CD4-positive, alpha-beta T cell treated with Interleukin-6 at 100 ng/mL for 8 hours (primary cell): ENCODE data around the gene DBH.
"Not testable (repeated sequence)": the region's sequence is repeated elsewhere in the genome, so short reads cannot be mapped to it uniquely, and the experiment has no call there.

Source experiments
- DNase-seq: peaks from one replicate; pipeline ENCODE4 v3.0.0-alpha.2; 2020; ENCODE audit warnings: mixed read lengths, low spot score

The DBH gene

GRCh38 chr9:133666845-133667244, 30.7 kb downstream of the DBH start:
- DNase-seq, result no peak

GRCh38 chr9:133667759-133668450, 31.7 kb downstream of the DBH start:
- DNase-seq, result no peak

GRCh38 chr9:133669182-133669801, 33.1 kb downstream of the DBH start:
- DNase-seq, result no peak

DNA sequence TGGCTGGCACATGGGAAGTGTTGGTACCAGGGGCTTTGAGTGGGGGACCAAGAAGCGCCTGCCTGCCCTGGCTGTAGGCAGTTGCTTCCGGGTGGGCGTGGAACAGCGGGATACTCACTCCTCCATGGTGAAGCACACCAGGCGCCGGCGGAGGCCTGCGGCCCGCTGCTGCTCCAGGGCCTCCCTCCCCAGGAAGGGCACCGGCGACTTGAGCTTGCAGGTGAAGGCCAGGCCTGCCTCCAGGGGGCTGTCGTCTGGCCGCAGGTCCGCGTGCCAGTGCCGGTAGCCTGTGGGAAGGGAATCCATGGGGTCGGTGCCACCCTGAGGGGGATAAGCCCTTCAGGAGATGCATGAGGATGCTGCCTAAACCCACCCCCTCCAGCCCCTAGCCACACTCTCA, 34.3 kb downstream of the DBH start:
- DNase-seq, result no peak

DNA sequence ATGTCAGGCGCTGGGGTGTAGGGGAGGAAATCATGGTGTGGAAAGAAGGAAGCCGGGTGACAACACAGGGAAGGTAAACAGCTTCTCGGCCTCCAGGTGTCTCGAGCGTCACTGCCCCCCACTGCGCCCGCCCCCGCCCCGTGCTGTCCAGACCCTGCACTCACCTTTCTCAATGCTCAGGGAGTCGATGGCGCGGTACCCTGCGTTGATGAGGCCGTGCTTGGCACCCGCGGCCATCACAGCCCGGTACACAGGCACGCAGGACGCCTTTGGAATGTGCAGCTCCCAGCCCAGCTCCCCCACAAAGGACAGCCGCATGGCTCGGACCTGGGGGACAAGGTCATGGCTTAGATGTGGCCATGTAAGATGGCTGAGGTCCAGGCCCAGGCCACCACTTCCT, 35.2 kb downstream of the DBH start:
- no peak for DNase-seq

DNA sequence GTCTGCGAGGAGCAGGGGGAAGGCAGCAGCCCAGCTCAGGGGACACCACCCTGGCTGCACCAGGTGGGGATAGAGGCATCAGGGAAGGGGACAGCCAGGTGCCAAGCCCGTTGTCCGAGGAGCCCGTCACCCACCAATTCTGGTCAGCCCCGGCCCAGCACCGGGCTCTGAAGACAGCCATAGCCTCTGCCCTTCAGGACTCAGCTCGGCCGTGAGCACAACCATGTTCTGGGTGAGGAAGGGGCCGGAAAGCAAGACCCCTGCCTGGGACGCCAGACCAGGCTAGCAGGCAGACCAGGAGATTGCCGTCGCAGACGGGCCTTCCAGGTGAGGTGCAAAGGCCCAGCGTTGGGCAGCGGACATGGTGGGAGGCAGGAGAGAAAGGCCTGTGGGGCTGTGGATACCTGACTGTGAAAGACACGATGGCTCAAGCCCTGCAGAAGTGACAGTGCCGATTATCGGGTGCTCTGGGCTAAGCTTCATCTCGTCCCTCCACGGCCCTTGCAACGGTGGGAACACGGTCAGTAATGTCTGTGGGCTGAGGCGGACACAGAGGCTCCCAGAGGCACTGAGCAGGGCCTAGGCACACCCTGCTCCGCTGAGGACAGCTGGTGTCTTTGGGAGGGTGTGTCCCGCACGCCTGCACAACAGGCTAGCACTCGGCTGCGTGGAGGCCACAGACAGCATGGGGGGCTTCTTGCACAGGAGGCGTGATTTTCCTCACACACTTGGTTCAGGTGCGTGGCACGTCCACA, 36.5 kb downstream of the DBH start:
- no peak for DNase-seq

DNA sequence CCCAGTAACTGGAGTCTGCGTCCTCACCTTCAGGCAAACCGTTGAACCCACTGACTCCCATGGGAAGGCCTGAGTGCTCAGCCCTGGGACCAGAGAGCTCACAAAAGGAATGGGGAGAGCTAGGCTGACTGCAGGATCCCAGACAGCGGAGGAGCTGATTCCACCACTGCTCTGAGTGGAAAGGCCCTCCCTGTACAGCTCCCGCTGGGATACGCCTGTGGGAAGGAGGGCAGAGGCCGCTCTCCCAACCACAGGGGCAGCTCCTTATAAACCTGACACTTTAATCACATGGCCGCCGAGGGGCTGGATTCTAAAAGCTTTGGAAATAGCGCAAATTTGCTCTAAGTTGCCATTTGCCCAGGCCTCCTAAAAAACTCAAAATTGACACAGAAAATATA, 37.1 kb downstream of the DBH start:
- no peak for DNase-seq

GRCh38 chr9:133674091-133674490, 37.9 kb downstream of the DBH start:
- DNase-seq, result no peak

- DNase-seq, result not testable (repeated sequence)
Observed at GRCh38 chr9:133675796-133676195, 39.6 kb downstream of the DBH start.

DNA sequence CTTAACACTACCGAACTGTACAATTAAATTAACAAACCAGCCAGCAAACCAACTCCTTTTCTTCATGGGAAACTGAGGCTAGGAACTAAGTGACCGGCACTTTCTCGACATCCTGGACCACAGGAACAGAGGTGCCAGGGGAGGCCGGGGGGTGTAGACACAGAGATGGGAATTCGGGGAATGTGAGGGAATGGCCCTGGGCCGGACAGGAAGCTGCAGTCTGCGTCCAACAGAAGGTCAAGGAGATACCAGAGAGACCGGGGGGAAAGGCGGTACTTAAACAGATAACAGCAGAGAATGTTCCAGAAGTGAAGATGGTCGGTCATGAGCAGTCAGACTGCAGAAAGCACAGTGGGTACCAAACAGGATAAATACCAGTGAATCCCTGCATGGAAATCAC, 40.3 kb downstream of the DBH start:
- no peak for DNase-seq

GRCh38 chr9:133677126-133678010, 41.2 kb downstream of the DBH start:
- DNase-seq, result peak; percentile 79

- DNase-seq, result no peak
Observed at GRCh38 chr9:133679056-133679455, 42.9 kb downstream of the DBH start.

- DNase-seq, result no peak
Observed at GRCh38 chr9:133679466-133680061, 43.4 kb downstream of the DBH start.

- no peak for DNase-seq
Observed at GRCh38 chr9:133680250-133680975, 44.2 kb downstream of the DBH start.

- no peak for DNase-seq
Observed at GRCh38 chr9:133680976-133681657, 45.0 kb downstream of the DBH start.

- no peak for DNase-seq
Observed at GRCh38 chr9:133681658-133682306, 45.6 kb downstream of the DBH start.

- no peak for DNase-seq
Observed at GRCh38 chr9:133682818-133683585, 46.8 kb downstream of the DBH start.

GRCh38 chr9:133683586-133684120, 47.5 kb downstream of the DBH start:
- peak; percentile 77 for DNase-seq
